Left lobe of liver (tissue), 2 donors: ENCODE data around the gene ST3GAL4. TPM values are rescaled to one million over a fixed set of nuclear protein-coding genes. Genes with fewer than 3 reads are reported as not detected.

Source experiments
- ATAC-seq: fragments of 200-7000 bp; cut with Tn5 transposase; one replicate; pipeline ENCODE4 v1.9.1; 2020; ENCODE audit warnings: mild to moderate bottlenecking, moderate library complexity
- DNase-seq: peaks from one replicate; pipeline ENCODE4 v3.0.0-alpha.2; 2020; ENCODE audit warnings: low spot score
- total RNA-seq: library from RNA; stranded (reverse); gene quantifications from one replicate; pipeline ENCODE4 v1.2.1, GENCODE V29; 2021
- donor health status: DM: no; HTN: no; CAD: no; lungs with moderate emphysema.
- donor health status: DM: no; HTN: yes; CAD: no.

Gene ST3GAL4
- total RNA-seq, 1 donor from 2014 or later = 7.3 TPM

DNA sequence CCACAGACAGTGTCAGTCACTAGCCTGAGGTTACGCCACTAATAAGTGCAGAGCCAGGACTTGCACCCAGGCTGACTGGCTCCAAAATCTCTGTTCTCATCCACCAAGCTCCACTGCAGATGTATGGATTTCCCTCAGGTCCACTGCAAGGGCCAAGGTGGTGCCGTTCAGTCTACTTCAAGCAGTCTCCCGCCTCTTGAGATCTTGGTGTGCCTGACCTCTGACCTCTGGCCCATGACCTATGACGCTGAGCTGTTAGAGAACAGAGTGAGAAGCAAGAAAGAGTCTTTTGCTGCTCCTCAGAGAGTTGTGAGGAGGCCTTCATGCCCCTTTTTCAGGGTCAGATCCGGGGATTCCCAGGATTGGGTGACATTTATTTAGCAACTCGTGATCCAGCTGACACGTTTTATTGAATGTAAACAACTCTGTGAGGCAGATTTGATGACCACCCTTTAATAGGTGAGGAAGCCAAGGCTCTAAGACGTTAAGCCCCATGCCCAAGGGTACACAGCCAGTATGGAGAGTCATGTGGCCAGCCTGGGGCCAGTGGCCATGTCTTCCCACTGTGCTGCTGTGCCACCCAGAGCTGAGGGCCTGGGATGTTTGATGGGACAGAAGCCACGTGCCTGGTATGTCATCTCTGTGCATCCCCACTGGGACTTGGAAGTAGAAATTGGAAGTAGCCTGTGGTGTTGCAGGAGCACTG lies 26.4 kb upstream of the ST3GAL4 start:
- no peak for DNase-seq
- peak; percentile 16 for ATAC-seq

DNA sequence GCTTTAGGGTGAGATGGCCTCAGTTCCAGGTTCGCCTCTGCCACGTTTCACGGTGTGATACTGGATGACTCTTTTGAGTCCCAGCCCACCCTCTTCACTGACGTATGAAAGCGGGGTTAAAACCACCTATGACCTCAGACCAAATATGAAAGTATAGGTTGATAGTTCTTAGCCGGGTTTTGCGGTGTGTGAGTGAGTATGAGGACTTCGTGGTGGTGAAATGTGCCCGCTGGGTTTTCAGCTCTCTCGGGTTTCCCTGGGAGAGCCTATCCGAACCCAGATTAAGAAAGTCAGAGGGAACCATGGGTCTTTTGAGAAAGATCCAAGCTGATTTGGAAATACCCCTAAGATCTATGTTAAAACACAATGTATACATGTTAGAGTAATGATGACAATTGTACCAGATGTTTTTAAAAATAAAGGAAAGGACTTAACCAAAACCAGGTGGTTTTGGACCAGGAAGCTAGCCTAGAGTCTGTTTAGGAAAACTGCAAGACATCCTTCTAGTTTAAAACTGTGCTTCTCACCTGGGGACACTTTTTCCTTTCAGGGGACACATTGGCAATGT lies 25.8 kb upstream of the ST3GAL4 start:
- ATAC-seq (no peak), DNase-seq (no peak)

DNA sequence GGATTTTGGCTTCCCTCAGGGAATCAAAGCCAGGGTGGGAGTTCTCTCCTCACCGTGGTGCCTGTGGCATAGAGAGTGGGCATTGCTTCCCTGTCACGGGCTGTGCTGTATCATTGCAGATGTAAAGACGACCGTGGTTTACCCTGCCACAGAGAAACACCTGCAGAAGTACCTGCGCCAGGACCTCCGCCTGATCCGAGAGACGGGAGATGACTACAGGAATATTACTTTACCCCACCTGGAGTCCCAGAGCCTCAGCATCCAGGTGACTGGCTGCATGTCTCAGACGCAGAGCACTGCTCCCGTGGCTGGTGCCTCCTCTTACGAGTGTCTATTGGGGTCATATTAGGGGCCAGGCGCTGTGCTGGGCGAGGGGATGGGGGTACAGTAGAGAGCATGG lies 24.2 kb upstream of the ST3GAL4 start:
- DNase-seq (no peak), ATAC-seq (no peak)

DNA sequence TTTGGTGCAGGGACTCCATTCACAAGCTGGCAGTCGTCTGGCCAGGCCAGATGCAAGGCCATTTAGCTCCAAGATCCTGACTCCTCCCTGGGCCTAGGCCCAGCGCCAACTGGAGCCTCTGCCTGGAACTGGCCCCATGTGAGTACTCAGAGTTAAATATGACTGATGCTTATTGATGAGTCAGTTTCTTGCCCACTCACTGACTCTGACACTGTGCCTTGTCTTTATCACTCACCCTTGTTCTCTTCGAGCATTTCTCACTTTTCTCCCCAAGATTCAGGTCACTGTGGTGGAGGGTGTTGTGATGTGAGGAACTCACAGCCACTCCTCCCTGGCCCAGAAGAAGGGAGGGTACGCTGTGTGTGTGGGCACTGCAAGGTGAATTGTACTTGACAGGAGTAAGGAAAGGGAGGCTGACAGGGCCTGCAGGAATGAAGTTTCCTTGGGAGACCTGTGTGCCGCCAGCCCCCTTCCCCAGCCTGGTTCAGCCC lies 23.2 kb upstream of the ST3GAL4 start:
- no peak for DNase-seq
- no peak for ATAC-seq

DNA sequence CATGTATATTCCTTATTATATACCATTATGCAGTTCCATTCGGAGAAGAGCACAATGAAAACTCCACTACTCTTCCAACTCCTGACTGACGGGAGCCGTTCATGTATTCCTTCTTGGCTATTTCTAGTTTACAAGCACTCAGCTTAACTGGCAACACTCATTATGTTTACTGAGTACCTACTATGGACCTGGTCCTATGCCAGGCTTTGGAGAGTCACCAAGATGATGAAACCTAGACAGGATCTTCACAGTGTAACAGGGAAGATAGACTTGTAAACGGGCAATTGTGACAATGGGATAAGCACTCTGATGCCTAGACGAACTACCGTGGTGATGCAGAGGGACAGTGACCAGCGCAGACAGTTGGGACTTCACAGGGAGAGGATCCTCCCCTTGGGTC lies 22.3 kb upstream of the ST3GAL4 start:
- peak; percentile 11 for ATAC-seq
- peak; percentile 61 for DNase-seq

DNA sequence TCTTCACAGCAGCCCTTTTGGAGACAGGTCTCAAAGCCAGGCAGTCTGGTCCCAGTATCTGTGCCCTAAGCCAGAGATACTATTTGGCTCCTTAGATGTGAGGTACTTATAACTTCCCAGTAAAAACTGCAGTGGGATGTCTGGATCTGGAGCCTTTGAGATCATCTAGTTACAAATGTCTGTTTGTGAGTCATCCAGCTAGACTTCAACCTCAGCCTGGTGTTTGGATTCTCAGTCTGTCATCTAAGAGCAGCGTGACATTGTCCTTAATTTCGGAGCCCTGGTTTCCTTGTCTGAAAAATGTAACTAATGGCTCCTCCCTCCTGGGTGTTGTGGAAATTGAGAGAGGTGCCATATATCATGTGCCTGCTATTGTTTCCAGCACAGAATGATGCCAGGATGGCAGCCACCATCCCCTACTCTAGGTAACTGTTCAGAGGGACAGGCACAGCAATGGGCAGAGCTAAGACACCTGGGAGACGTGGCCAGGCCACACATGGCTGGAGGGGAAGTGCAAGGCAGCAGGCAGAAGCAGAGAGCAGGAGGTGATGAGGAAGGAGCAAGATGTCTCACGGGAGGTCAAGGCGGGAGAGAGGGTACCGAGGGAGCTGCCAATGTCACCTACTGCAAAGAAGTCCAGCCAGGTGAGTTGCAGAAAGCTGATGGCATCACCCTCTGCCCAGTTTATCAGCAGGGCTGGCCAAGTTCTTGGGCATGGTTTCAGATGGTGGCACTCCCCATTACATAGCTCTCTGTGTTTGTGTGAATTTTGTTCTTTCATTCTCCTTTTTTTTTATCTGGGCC lies 20.6 kb upstream of the ST3GAL4 start:
- no peak for ATAC-seq
- DNase-seq = no peak

DNA sequence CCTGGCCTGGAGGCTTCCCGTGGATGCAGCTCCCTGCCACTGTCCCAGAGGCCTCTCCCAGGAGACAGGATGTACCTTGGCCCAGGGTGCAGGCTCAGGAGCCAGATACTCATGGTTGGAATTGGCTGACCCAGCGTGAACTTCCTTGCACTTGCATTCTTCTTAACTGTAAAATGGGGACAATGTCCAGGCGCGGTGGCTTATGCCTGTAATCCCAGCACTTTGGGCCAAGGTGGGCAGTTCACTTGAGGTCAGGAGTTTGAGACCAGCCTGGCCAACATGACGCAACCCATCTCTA lies 20.1 kb upstream of the ST3GAL4 start:
- DNase-seq (peak; percentile 75), ATAC-seq (peak; percentile 77)

DNA sequence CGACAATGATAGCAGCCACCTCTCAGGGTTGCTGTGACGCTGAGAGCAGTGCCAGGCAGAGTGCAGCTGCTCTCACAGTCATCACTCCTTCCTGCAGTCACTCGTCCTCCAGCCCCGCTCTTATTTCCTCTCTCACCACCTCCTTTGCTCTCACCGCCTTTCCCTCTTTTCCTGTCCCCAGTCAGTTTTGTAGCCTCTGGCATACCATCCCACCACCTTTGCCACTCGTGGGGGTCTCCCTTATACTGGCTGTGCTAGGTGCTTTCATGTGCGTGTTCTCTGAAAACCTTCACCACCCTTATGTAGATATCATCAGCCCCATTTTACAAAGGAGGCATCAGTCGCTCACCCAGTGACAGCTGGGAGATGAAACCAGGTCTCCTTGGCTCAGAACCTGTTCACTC lies 19.3 kb upstream of the ST3GAL4 start:
- DNase-seq = no peak
- ATAC-seq = no peak

DNA sequence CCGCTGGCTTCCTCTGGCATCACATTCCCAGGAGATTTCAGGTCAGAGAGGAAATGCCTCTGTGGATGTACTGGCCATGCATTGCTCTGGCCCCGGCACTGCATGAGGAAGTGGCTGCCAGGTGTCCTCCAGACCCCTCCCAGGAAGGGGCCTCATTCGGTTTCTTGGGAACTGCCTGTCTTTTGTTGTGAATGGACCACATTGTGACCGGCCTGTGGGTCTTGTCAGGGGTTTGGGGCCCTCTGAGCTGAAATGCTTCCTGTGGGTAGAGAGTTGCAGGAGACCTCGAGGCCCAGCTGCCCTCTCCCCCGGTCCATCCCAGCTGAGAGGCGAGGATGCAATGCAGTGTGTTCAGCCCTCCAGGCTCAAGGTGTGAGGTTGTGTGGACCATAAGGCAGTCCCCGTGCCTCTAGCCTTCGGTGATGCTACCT lies 18.8 kb upstream of the ST3GAL4 start:
- ATAC-seq (no peak), DNase-seq (no peak)

DNA sequence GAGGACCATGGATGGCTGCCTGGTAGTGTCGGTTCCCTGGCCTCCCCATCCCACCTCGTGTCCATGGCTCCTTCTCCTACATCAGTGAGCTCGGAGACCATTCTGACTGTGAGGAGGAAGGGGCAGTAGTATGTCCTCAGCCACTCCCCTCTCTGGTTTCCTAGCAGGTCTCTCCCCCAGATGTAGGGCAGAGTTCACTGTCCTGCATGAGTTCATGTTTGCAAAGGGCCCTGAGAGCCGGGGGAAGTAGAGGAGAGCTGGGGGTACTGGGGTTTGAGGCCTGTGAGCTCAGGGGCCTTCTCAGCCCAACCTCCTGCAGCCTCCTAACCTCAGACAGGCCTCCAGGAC lies 18.4 kb upstream of the ST3GAL4 start:
- DNase-seq (no peak), ATAC-seq (peak; percentile 31)

DNA sequence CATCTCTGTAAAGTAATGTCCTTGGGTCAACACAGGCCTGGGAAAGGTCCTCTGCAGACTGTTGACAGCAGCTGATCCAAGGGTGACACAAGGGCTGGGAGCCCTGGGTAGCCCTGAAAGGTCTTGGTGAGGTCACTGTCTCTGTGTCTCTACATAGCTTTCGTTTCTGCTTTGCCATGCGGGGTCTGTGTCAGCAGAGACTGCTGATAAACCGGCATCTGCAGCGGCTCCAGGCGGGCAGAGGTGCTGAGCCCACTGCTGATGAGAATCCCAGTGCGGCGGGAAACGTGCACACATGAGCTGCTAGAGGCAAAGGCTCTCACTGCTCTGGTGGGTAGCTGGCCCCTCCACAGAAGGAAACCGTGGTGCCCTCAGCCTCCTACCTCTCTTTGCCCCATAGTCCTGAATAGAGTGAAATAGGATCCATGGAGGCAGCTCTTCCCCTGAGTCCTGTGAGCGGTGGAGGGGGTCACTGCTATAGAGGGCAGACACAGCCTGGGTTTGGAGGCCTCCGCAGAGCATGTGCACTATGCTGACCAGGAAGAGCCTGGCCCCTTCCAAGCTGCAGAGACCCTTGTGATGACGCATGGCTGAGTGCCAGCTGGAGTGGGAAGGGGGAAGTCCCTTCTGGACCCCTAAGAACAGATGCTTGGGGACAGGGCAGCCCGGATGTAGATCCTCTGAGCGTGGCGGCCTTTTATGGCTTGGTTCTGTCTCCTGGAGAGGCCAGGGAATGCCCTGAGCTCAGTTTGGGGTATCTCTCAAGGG lies 17.8 kb upstream of the ST3GAL4 start:
- DNase-seq (no peak), ATAC-seq (peak; percentile 41)

DNA sequence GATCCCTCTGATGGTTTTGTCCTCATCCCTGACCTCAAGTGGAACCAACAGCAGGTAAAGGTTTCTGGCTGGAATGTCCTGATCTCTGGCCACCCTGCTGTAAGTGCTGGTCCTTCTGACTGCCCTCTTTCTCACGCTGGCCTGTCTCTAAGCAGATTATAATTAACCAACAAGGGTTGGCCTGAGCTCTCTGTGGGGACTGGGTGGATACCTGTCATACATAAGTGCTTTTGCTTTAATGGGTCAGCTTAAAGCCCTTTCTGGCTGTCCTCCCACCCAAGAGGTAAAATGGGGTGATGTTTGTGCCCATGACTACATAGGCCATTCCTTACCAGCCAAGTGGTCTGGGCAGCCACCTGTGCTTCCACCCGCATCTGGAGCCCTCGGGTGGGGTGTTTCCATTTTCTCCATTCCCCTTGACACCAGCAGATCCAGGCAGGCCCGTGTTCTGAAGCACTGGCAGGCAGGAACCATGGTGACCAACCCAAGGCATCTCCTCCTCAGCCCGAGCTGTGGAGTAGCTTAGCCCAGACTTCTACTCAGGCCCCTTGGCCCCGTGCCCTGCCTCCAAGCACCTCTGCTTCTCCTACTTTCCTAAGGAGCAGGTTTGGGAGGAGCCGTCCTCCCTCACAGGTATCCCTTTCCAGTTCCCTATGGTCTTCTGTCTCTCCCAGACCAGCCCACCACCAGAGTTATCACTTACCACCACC lies 17.0 kb upstream of the ST3GAL4 start:
- DNase-seq (no peak), ATAC-seq (no peak)

DNA sequence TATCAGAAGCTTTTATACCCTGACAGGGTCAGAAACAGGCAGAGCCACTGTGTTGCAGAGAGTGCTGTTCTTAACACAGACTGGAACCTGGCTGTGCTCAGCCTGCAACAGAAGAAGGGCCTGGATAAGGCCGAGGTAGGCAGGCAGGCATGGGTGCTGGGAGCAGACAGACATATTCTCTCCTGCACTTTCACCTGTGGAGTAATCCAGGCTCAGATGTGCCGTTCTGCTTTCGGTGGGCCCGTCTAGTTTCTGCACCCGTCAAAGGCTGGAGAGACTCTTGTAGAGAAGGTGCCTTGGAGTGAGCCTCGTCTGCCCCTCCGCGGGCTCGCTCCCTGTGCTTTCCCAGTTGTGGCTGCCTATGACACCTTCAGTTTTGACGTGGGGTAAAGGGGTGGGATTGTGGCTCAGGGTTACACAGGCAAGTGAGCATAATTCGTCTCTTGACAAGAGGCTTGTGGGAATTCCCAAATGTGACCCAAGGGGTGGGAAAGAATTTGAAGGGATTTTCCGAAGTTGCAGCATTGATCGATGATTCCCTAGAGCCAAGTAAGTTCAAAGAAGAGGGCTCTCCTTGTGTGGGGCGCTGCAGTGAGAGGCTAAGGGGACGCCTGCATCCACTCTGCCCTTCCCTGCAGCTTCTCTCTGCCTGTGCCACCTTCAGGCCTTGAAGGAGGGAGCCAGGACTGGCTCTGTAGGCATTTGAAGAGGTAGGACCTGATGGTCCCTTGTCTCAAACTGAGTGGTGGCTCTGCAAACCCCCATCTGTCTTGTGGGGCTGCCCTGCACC lies 16.2 kb upstream of the ST3GAL4 start:
- ATAC-seq (no peak), DNase-seq (no peak)

DNA sequence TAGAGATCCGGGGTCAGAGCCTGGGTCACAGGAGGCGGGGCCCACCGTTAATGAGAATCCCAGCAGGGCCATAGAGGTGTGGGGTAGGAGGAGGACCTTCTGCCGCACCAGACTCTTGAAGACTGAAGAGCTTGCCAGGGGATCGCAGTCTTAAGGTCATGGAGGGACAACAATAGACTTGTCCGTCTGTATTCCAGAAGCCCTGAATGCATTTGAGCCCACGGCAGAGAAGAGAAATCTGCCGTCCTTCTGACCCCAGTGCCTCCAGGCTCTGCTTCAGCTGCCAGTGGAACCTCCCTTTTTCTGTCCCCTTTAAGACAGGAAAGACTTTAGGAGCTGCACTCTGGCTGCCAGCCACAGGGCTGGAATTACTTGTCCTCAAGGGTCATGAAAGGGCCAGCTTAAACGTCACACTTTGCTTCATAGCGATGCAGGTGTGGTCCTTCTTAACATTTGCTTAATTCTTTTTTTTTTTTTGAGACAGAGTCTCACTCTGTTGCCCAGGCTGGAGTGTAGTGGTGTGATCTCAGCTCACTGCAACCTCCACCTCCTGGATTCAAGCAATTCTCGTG lies 15.5 kb upstream of the ST3GAL4 start:
- DNase-seq = no peak

DNA sequence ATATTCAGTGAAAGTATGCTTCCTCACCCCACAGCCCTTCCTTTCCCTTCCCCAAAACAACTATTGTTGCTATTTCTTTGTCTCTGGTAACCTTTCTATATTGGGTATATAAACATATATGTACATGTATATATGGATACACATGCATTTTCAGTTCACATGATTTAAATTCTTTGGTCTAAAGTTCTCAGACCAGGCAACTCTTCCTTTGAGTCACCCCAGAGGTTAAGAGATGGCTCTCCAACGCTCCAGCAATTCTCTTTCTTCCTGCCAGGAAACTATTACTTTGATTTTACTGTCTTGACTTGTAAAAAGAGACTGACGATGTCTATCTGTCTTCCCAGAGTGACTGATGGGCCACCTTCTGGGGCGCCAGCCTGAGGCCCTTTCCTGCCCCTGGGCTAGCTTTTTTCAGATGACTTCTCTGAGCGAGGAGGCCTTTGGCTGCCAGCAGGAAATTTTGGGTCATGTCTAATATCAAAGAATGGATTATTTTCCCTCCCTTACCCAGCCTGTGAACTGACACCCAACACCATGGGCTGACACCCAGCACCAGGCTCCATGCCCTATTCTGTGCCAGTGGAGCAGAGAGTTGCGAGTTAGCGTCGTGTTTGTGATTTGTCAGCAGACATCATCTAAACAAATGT lies 14.4 kb upstream of the ST3GAL4 start:
- ATAC-seq (no peak), DNase-seq (no peak)

More for the DNA sequence above, 15.5 kb upstream of the ST3GAL4 start:
- ATAC-seq = no peak

DNA sequence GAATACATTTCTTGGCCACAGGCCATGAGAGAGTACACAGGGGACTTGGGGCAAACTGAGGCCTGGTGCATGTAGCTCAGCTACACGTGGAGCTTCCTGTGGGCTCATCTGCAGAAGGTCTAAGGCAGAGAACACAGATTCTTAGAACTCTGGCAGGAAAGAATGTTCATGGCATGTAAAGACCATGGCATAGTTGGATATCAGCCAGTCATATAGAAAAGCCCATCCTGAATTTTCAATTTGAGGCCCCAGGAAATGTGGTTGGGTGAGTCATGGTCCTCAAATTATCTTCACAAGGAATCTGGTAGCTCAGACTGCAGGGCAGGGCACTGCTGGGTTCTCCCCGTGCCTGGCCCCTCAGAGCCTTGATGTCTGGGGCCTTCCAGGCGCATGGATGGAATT lies 13.7 kb upstream of the ST3GAL4 start:
- DNase-seq (no peak), ATAC-seq (no peak)

DNA sequence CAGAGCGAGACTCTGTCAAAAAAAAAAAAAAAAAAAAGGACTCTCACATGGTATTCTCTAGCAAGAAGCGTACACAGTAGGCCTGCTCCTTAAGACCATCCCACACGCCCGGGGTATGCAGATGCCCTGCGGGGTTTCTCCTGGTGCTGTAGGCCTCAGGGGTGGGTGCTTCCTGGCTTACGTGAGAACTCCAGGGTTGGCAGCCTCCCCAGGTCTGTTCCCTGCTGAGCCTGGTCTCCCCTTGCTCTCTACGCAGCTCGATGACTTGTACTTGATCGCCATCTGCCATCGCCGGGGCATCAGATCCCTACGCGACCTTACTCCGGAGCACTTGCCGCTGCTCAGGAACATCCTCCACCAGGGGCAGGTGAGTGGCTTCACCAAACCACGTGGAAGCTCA lies 12.4 kb upstream of the ST3GAL4 start:
- ATAC-seq (no peak), DNase-seq (no peak)

DNA sequence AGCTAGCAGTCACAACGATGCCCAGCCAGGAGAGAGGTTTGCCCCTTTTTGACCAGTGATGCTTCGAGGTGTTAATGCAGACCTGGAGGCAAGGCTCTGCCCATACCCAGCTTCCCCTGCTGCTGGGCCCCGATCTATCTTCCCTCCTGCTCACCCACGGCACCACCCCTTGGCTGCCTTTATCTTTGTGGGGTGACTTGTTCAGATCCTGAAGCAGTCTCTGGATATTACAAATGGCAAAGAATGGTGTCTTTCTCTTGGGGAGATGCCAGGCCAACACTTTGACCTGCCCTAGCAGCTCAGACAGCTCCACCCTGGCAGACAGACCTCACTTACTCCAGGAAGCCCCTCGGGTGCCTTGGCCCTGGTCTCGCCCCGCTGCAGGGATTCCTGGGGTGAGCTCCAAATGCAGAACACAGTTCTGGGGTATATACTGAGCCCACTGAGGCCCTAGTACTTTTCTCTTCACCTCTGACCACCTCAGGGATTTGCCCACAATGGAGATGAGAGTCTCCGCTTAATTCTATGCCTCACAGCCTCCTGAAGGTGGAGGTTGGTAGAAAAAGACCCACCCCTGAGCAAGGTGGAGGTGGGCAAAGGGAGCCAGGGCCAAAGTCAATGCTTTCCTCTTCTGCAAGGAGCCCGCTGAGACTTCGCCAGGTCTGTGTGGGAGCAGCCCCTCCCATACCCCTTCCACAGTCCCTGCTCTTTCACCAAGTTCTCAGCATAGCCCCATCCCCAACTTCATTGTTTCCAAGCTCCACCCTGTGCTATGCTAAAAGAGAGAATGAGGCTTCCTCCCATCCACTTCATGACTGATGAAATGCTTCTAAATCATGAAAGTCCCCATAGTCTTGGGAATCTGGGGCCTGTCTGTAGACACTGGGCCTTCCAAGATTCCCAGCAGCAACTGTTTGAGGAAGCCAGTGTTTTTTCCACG lies 11.1 kb upstream of the ST3GAL4 start:
- no peak for ATAC-seq
- DNase-seq = no peak
